Parathyroid adenoma (tissue), 2 donors: ENCODE measurements around the gene SND1.

Experiments used
- H2AFZ ChIP-seq: fragments of 300-600 bp; sonication (generic); one replicate; pipeline ENCODE4 v1.7.0; 2017; ENCODE audit warnings: antibody characterized with exemption, mild to moderate bottlenecking
- H3K27ac ChIP-seq: fragments of 300-600 bp; sonication (generic); one replicate; pipeline ENCODE4 v1.7.0; 2017
- H3K27me3 ChIP-seq: fragments of 300-600 bp; sonication (generic); one replicate; pipeline ENCODE4 v1.7.0; 2017; ENCODE audit warnings: low read length; ENCODE audit not compliant: control insufficient read depth, insufficient read depth
- H3K36me3 ChIP-seq: fragments of 300-600 bp; sonication (generic); one replicate; pipeline ENCODE4 v1.7.0; 2017; ENCODE audit warnings: low read length; ENCODE audit not compliant: control insufficient read depth, insufficient read depth
- H3K4me1 ChIP-seq: fragments of 300-600 bp; sonication (generic); one replicate; pipeline ENCODE4 v1.7.0; 2017; ENCODE audit warnings: control low read depth
- H3K4me2 ChIP-seq: fragments of 300-600 bp; sonication (generic); one replicate; pipeline ENCODE4 v1.7.0; 2017; ENCODE audit warnings: low read length
- H3K4me3 ChIP-seq: fragments of 300-600 bp; sonication (generic); one replicate; pipeline ENCODE4 v1.7.0; 2017; ENCODE audit warnings: low read depth, low read length
- H3K79me2 ChIP-seq: fragments of 300-600 bp; sonication (generic); one replicate; pipeline ENCODE4 v1.7.0; 2017; ENCODE audit warnings: control low read depth
- H3K9ac ChIP-seq: fragments of 300-600 bp; sonication (generic); one replicate; pipeline ENCODE4 v1.7.0; 2017; ENCODE audit warnings: mild to moderate bottlenecking
- H3K9me3 ChIP-seq: fragments of 300-600 bp; sonication (generic); one replicate; pipeline ENCODE4 v1.7.0; 2017; ENCODE audit warnings: low read length; ENCODE audit not compliant: control insufficient read depth
- TF ChIP-seq, protein P1 (sequence below): fragments of 300-600 bp; sonication (generic); IDR thresholded peaks from one replicate; pipeline ENCODE4 v1.7.0; 2017; ENCODE audit warnings: antibody characterized with exemption, mild to moderate bottlenecking
- donor health status: primary hyperparathyroidism.

Gene SND1

DNA sequence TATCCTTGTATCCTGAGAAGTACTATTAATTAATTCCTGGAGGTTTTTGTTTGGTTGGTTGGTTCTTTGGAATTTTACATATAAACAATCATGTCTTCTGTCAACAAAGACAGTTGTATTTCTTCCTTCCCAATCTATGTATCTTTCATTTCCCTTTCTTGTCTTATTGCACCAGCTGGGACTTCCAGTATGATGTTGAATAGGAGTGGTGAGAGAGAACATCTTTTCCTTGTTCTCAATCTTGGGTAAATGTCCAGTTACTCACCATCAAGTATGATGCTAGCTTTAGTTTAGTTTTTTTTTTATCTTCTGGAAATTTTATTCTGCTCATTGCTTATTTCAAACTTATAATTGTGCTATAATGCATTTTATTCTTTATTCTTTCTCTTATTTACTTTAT lies 26.7 kb upstream of the SND1 start:
- Histone ChIP-seq H3K27ac (no peak overlapping the region), H3K79me2 (no peaks in the 10 kb centered on the region), H3K9ac (no peak overlapping the region), H3K4me2 (no peak overlapping the region), H3K4me3 (no peak overlapping the region), H2AFZ (no peak overlapping the region), H3K4me1 (no peaks in the 10 kb centered on the region), H3K9me3 (no peaks in the 10 kb centered on the region), H3K36me3 (no peaks in the 10 kb centered on the region), H3K27me3 (no peaks in the 10 kb centered on the region)
- TF ChIP-seq, protein P1, sequence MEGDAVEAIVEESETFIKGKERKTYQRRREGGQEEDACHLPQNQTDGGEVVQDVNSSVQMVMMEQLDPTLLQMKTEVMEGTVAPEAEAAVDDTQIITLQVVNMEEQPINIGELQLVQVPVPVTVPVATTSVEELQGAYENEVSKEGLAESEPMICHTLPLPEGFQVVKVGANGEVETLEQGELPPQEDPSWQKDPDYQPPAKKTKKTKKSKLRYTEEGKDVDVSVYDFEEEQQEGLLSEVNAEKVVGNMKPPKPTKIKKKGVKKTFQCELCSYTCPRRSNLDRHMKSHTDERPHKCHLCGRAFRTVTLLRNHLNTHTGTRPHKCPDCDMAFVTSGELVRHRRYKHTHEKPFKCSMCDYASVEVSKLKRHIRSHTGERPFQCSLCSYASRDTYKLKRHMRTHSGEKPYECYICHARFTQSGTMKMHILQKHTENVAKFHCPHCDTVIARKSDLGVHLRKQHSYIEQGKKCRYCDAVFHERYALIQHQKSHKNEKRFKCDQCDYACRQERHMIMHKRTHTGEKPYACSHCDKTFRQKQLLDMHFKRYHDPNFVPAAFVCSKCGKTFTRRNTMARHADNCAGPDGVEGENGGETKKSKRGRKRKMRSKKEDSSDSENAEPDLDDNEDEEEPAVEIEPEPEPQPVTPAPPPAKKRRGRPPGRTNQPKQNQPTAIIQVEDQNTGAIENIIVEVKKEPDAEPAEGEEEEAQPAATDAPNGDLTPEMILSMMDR, result no peak

DNA sequence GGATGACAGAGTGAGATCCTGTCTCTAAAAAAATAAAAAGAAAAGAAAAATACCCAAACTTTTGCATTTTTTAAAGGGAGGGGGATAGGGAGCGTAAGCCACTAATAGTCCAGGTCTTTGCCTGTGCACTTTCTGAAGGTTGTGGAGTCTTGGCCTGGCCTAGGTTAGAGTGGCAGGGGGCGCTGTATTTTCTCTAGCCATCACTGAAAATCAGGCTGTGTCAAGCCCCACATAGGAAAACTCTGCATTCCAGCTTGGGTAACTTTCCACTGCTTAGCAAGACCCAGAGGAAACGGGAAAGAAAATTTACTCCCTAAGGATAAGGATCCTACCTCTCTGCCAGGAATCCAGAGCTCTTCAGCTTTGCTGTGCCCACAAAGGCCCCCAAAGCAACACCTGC lies 23.5 kb upstream of the SND1 start:
- H2AFZ ChIP-seq, result peak overlapping the region; percentile 8
- no peak overlapping the region for H3K27ac ChIP-seq
- H3K9me3 ChIP-seq, result no peaks in the 10 kb centered on the region
- no peaks in the 10 kb centered on the region for H3K36me3 ChIP-seq
- no peaks in the 10 kb centered on the region for H3K79me2 ChIP-seq
- H3K4me3 ChIP-seq, result no peak overlapping the region
- H3K9ac ChIP-seq, result no peak overlapping the region
- H3K4me1 ChIP-seq, result no peaks in the 10 kb centered on the region
- TF ChIP-seq, protein P1, result no peak
- no peaks in the 10 kb centered on the region for H3K27me3 ChIP-seq
- H3K4me2 ChIP-seq, result no peak overlapping the region

DNA sequence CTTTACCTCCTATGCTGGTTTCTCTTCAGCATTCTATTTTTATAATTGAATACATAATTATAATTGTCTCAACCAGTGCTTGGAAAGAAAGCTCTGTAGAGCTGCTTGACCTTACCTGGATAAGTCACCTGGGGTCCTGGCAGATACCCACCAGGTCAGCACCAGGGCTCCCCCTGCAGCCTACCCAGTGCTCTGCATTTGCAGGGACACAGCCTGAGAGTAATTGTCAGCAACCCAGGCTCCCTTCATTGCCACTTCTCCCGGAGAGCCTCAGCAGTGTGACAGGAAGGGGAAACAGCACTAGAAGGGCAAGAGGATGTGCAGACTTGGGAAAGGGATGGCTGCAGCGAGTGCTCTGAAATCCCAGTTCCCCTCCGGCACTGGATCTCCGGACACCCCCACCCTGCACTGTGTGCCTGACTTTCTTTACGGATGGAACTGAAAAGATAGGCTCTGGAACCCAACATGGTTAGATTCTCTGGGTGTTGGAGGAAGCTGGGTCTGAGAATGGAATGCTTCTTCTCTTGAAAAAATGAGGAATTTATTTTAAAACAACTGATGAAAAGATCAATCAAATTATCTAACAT lies 22.6 kb upstream of the SND1 start:
- H3K4me1 ChIP-seq, result no peaks in the 10 kb centered on the region
- H3K79me2 ChIP-seq, result no peaks in the 10 kb centered on the region
- H3K4me2 ChIP-seq, result no peak overlapping the region
- H3K27ac ChIP-seq, result no peak overlapping the region
- H3K9ac ChIP-seq, result no peak overlapping the region
- TF ChIP-seq, protein P1, result peak; percentile 55
- H2AFZ ChIP-seq, result peak overlapping the region; percentile 49
- H3K4me3 ChIP-seq, result no peak overlapping the region
- H3K27me3 ChIP-seq, result no peaks in the 10 kb centered on the region
- H3K36me3 ChIP-seq, result no peaks in the 10 kb centered on the region
- no peaks in the 10 kb centered on the region for H3K9me3 ChIP-seq

DNA sequence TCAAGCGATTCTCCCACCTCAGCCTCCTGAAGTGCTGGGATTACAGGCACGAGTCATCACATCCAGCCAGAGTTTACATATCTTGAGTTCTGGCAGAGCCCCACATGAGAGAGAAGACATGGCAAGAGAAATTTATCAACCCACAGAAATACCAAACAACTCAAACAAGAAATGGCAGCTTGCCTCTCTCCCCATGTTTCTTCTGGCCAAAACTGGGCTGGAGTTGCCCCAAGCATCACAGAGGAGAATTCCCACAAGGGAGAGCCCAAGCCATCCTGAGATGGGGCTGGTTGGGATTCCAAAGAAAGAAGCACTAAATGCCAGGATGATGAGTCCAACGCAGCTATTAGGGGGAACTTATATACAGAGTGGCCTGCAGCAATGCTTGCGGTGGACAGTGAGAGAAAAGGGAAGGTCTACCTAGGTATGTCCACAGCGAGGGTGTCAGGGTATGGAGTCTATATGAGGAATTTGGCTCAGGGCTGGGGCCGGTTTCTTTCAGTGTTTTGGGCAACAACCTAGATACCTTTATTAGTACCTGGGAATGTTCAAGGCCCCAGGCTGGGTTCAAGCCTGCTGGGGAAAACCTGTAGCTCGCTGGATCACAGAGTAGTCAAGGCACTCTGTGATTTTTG lies 19.6 kb upstream of the SND1 start:
- H3K9me3 ChIP-seq, result no peaks in the 10 kb centered on the region
- H2AFZ ChIP-seq, result no peak overlapping the region
- no peaks in the 10 kb centered on the region for H3K36me3 ChIP-seq
- TF ChIP-seq, protein P1, result no peak
- no peaks in the 10 kb centered on the region for H3K27me3 ChIP-seq
- no peak overlapping the region for H3K27ac ChIP-seq
- H3K4me3 ChIP-seq, result no peak overlapping the region
- H3K79me2 ChIP-seq, result no peaks in the 10 kb centered on the region
- H3K4me1 ChIP-seq, result no peaks in the 10 kb centered on the region
- H3K4me2 ChIP-seq, result no peak overlapping the region
- H3K9ac ChIP-seq, result no peak overlapping the region
